ENCODE data around the gene SLC2A5.

DNA sequence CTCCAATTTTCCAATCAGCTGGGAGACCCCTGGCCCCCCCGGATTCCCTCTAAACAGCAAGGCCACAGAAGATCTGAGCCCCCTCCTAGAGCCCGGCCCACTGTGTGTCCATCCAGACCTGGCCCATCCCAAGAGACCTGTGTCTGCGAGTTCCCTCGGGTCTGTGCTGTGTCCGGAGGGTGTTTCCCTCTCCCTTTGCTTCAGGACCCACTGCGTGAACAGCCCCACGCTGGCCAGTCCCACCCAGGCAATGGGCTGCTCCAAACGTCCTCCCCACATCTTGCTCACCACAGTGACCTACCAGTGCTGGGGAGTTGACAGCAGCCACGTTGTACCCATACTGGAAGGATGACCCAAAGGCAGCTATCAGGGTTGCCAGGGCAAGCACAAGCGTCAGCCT, 11.6 kb downstream of the SLC2A5 start:
- TF ChIP-seq SIN3A (IDR thresholded peaks at IDR 0.05; ENCODE audit: borderline replicate concordance, insufficient read depth, low read length), result no peak
- no peak for TF ChIP-seq POLR2AphosphoS5 (IDR thresholded peaks at IDR 0.05; ENCODE audit: low read depth, low read length)

Measured in PFSK-1 (cell line).